Renal cortex interstitium (tissue), 11 donors: ENCODE data around the gene DNAH7. TPM values are rescaled to one million over a fixed set of nuclear protein-coding genes. Genes with fewer than 3 reads are reported as not detected.
"Not testable (repeated sequence)": the region's sequence is repeated elsewhere in the genome, so short reads cannot be mapped to it uniquely, and the experiment has no call there.

ENCODE experiments used
- DNase-seq, 11 donors: peaks; one replicate each; pipeline ENCODE4 v3.0.0-alpha.2; 2013; ENCODE audit warnings: low read depth in 9 of 11, low spot score in 4 of 11; ENCODE audit errors: extremely low read depth in 1 of 11
- polyA plus RNA-seq, 3 donors: library from polyadenylated mRNA; unstranded; fragments of 120-200 nt; gene quantifications; one replicate each; pipeline ENCODE4 v1.2.1, GENCODE V29; 2013; ENCODE audit not compliant: insufficient read length in 3 of 3

Gene DNAH7
- polyA plus RNA-seq, 3 donors: 6.5 to 9.7 (median 8.9) TPM

DNA sequence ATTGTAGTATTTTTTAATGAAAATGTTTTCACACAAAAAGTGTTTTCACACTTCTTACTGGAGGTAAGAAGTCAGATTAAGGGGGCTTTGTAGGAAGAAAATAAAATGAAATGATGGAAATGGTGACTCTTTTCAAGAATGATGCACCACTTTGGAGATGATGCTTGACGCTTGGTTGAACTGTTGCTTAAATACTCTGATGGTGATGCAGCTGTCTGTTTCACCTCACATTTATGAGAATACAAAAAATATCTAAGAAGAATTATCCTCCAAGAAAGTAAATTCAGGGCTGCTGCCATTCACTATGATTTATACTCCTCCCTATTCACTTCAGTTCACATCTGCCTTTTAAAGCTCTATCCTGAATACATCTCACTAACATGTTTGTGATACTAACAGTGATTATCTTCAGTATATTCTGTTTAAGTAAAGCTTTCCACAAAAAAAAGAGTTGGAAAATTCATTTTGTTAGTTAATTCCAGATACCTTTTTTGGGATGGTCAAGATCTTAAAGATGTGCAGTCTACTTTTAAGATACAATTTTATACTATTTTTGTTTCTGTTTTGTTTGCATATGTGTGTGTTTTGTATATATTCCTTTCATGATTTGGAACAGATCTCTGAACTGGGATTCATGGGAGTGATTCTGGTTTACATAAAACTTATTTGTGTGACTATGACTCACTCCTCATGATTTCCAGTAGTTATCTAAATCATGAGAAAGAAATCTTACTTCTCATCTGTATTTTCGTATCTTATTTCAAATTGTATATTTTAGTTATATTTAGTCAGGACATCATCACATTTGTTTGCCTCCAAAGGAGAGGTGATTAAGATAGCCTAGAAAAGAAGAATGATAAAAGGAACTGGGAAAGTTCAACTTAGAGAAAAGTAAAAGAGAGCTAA lies 358.5 kb downstream of the DNAH7 start:
- DNase-seq: no peak

DNA sequence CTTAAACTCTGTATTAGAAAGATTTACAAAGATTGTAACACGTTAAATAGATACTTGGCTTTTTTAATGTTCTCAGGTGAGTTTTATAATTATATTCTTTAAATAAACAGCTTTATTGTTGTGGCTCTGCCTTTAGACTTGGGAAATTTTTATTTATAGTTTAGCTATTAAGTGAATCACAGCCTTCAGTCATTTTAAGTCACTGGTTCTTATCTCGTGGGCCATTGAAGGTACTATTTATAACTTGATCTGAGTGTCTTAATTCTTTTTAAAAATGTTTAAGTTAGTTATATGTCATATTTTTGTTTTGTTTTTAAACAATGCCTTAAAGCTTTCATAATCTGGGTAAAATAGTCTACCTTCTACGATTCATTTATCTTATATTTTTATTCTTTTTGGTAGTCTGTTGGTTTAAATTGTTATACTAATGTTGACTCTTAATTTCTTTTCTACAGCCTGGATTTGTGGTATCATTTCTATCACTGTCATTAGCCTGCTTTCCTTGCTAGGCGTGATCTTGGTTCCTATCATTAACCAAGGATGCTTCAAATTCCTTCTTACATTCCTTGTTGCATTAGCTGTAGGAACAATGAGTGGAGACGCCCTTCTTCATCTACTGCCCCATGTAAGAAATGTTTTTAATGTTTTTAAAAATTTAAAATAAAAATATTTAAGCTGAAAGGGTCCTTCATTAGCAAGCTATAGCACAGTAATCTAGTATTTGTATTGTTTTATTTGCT lies 362.3 kb downstream of the DNAH7 start:
- no peak for DNase-seq

DNA sequence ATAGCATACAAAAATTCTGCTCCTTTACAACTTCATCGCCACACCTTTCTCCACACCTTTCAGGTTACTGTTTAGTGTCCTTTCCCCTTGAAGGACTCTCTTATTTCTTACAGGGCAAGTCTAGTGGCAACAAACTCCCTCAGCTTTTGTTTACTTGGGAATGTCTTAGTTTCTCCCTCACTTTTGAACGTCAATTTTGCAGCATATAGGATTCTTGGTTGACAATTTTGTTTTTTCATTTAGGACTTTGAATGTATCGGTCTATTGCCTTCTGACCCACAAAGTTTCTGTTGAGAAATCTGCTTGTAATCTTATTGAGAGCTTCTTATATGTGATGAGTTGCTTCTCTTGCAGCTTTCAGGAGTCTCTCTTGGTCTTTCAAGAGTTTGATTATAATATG lies 368.2 kb downstream of the DNAH7 start:
- no peak for DNase-seq

DNA sequence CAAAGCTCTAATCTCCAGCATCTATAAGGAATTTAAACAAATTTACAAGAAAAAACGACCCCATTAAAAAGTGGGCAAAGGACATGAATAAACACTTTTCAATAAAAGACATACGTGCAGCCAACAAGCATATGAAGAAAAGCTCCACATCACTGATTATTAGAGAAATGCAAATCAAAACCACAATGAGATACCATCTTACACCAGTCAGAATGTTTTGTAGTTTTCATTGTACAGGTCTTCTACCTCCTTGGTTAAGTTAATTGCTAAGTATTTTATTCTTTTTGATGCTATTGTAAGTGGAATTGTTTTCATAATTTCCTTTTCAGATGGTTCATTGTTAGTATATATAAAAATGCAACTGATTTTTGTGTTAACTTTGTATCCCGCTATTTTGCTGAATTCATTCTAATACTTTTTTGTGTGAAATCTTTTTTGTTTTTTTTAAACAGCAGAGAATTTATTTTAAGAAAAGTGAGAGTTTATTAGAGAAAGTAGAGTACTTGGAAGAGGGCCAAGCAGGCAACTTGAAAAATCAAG lies 370.9 kb downstream of the DNAH7 start:
- DNase-seq: no peak

DNA sequence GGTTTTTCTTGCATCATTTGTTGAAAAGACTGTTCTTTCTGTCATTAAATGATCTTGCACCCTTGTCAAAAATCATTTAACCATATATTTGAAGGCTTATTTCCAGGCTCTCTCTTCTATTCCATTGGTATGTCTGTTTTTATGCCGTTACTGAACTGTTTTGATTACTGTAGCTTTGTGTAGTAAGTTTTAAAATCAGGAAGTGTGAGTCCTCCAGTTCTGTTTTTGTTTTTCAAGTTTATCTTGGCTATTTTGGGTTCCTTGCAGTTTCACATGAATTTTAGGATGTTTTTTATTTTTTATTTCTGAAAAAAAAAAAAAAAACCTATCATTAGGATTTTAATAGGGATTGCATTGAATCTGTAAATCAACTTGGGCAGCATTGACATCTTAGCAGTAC lies 372.6 kb downstream of the DNAH7 start:
- no peak for DNase-seq

DNA sequence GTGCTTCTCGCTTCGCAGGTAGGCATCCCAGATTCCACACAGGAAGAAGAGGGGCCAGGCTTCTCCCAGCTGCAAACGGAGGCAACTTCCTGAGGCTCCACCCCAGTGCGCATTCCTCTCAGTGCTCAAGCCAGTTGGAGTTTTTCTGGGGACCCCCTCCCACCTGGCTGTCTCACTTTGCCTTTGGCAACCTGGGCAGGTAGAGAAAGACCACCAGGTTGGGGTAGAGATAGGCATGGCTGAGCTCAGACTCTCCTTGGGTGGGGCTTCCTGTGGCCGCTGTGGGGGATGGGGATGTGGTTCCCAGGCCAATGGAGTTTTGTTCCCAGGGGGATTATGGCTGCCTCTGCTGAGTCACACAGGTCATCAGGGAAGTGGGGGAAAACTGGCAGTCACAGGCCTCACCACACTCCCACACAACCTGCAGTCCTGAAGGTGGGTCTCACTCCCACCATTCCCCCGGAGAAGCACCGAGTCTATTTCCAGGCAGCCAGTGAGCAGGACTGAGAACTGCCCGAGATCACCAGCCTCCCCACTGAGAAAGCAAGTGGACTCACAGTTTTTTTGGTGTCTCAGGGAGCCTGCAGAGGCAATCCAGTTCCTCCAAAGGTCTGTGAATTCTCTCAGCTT lies 373.5 kb downstream of the DNAH7 start:
- no peak for DNase-seq

DNA sequence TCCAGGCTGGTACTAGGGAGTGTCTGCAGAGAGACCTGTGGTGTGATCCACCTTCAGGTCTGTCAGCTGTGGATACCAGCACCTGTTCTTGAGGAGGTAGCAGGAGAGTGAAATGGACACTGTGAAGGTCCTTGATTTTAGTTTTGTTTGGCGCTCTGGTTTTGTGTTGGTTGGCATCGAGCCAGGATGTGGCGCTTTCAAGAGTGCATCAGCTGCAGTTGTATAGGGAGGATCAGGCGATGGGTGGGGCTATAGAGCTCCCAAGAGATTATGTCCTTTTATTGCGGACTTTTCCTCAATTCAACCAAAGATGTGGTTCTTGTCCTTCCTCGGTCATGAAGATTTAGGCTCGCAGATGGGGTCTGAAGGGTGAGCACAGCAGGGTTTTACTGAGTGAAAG lies 374.1 kb downstream of the DNAH7 start:
- no peak for DNase-seq

DNA sequence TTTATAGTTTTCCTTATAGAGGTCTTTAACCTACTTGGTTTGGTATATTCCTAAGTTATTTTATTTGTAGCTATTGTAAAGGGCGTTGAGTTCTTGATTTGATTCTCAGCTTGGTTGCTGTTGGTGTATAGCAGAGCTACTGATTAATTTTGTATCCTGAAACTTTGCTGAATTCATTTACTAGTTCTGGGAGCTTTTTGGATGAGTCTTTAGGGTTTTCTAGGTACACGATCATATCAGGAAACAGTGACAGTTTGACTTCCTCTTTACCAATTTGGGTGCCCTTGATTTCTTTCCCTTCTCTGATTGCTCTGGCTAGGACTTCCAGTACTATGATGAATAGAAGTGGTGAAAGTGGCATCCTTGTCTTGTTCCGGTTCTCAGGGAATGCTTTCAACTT lies 376.1 kb downstream of the DNAH7 start:
- not testable (repeated sequence) for DNase-seq

Other genes starting within 250 kb of the DNAH7 start
- 10 to 100 TPM in 2 of 3 donors, 1 to 10 TPM in 1; 9.2 to 15.0 (median 10.9) TPM for gene STK17B, start 102.7 kb upstream of the DNAH7 start, polyA plus RNA-seq